ENCODE results near the gene USH1C.

USH1C gene

DNA sequence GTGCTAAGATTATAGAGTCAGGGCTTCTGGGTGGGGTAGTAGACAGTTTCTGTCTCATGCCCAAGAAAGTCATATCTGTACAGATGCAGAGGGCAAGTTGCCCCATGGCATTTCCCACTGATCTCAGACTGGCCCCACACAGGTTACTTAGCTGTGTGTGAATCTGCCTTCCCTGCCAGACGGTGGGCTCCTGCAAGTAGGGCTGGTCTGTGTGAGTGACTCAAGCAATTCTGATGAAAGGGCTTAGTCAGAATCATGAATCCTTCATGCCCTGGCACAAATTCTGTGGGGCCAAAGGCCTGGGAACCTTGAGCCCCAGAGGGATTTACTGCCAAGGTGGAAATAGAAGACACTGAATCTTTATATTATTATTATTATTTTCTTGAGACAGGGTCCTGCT, 30.4 kb downstream of the USH1C start:
- Histone ChIP-seq H2AFZ (ENCODE audit: low read length) (no peak overlapping the region), H3K9ac (ENCODE audit: low read length) (no peak overlapping the region), H3K4me3 (ENCODE audit: low read length) (no peak overlapping the region), H3K79me2 (ENCODE audit: low read length) (no peaks in the 10 kb centered on the region), H3K27ac (ENCODE audit: low read length) (no peak overlapping the region), H3K4me1 (ENCODE audit: low read length) (peaks cover 4% of the 10 kb centered on the region), H4K20me1 (ENCODE audit: insufficient read depth, low read length) (no peaks in the 10 kb centered on the region), H3K9me2 (replicated peaks; ENCODE audit: insufficient read depth, low read length) (no peaks in the 10 kb centered on the region), H3K9me3 (replicated peaks; ENCODE audit: insufficient read depth, low read length) (no peaks in the 10 kb centered on the region), H3K27me3 (replicated peaks; ENCODE audit: insufficient read depth, low read length) (no peaks in the 10 kb centered on the region), H3K4me2 (ENCODE audit: low read depth, low read length) (no peak overlapping the region), H3F3A (ENCODE audit: insufficient read depth, low read length) (no peaks in the 10 kb centered on the region), H3K36me3 (replicated peaks; ENCODE audit: insufficient read depth, low read length) (no peaks in the 10 kb centered on the region)
- no peak for DNase-seq
- no peak for TF ChIP-seq EZH2phosphoT487 (IDR thresholded peaks at IDR 0.05; ENCODE audit: low read length)
- TF ChIP-seq, protein P1, sequence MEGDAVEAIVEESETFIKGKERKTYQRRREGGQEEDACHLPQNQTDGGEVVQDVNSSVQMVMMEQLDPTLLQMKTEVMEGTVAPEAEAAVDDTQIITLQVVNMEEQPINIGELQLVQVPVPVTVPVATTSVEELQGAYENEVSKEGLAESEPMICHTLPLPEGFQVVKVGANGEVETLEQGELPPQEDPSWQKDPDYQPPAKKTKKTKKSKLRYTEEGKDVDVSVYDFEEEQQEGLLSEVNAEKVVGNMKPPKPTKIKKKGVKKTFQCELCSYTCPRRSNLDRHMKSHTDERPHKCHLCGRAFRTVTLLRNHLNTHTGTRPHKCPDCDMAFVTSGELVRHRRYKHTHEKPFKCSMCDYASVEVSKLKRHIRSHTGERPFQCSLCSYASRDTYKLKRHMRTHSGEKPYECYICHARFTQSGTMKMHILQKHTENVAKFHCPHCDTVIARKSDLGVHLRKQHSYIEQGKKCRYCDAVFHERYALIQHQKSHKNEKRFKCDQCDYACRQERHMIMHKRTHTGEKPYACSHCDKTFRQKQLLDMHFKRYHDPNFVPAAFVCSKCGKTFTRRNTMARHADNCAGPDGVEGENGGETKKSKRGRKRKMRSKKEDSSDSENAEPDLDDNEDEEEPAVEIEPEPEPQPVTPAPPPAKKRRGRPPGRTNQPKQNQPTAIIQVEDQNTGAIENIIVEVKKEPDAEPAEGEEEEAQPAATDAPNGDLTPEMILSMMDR (IDR thresholded peaks at IDR 0.05; ENCODE audit: low read length) = no peak
- no peak for TF ChIP-seq EZH2 (optimal IDR thresholded peaks at IDR 0.05; ENCODE audit: low read depth, low read length)

DNA sequence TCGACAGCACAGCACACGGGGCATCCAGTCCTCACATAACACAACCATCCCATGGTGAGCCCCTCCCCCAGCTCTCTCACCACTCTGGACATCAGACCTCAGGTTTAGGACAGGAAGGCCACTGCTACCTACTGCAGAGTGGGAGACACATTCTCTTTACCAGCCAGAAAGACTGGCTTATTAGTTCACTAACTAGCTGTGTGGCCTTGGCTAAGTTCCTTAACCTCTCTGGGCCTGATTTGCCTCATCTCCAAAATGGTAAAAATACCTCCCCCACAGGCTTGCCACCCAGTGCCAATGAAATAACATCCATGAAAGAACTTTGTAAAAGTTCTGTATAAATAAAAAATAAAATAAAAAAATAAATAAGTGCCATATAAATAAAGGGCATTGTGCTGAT, 32.1 kb downstream of the USH1C start:
- Histone ChIP-seq H3K4me3 (ENCODE audit: low read length) (no peak overlapping the region), H3K9ac (ENCODE audit: low read length) (no peak overlapping the region), H3K4me2 (ENCODE audit: low read depth, low read length) (no peak overlapping the region), H3K9me2 (replicated peaks; ENCODE audit: insufficient read depth, low read length) (no peaks in the 10 kb centered on the region), H3F3A (ENCODE audit: insufficient read depth, low read length) (no peaks in the 10 kb centered on the region), H3K27ac (ENCODE audit: low read length) (no peak overlapping the region), H2AFZ (ENCODE audit: low read length) (no peak overlapping the region), H3K9me3 (replicated peaks; ENCODE audit: insufficient read depth, low read length) (no peaks in the 10 kb centered on the region), H3K79me2 (ENCODE audit: low read length) (no peaks in the 10 kb centered on the region), H3K4me1 (ENCODE audit: low read length) (peaks cover 4% of the 10 kb centered on the region), H3K36me3 (replicated peaks; ENCODE audit: insufficient read depth, low read length) (no peaks in the 10 kb centered on the region), H4K20me1 (ENCODE audit: insufficient read depth, low read length) (no peaks in the 10 kb centered on the region), H3K27me3 (replicated peaks; ENCODE audit: insufficient read depth, low read length) (no peaks in the 10 kb centered on the region)
- TF ChIP-seq EZH2 (optimal IDR thresholded peaks at IDR 0.05; ENCODE audit: low read depth, low read length) (no peak), EZH2phosphoT487 (IDR thresholded peaks at IDR 0.05; ENCODE audit: low read length) (no peak)
- TF ChIP-seq, protein P1 (IDR thresholded peaks at IDR 0.05; ENCODE audit: low read length) = no peak
- no peak for DNase-seq

DNA sequence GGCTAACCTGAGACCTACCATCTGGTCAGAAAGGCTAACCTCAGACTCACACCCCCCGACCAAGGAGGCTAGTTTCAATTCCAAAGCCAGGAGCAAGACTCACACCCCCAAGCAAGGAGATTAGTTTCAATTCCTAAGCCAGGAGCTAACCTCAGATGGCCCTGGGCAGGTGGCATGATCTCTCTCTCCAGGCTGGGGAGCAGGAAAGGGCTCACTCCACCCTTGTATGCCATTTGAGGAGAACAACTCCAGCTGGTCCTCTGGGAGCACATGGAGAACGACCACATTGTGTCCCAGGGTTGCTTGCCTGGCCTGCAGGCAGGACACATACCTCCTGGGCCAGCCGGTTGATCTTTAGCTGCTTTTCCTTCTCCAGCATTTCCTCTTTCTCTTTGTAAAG, 32.6 kb downstream of the USH1C start:
- no peak overlapping the region for H2AFZ ChIP-seq (ENCODE audit: low read length)
- no peak overlapping the region for H3K4me3 ChIP-seq (ENCODE audit: low read length)
- H3K27me3 ChIP-seq (replicated peaks; ENCODE audit: insufficient read depth, low read length) = no peaks in the 10 kb centered on the region

More for the DNA sequence above, 32.6 kb downstream of the USH1C start:
- H3K36me3 ChIP-seq (replicated peaks; ENCODE audit: insufficient read depth, low read length) = no peaks in the 10 kb centered on the region
- no peaks in the 10 kb centered on the region for H3F3A ChIP-seq (ENCODE audit: insufficient read depth, low read length)
- H3K27ac ChIP-seq (ENCODE audit: low read length) = no peak overlapping the region
- H3K4me2 ChIP-seq (ENCODE audit: low read depth, low read length) = no peak overlapping the region
- TF ChIP-seq EZH2phosphoT487 (IDR thresholded peaks at IDR 0.05; ENCODE audit: low read length) = no peak
- TF ChIP-seq, protein P1 (IDR thresholded peaks at IDR 0.05; ENCODE audit: low read length) = no peak
- TF ChIP-seq EZH2 (optimal IDR thresholded peaks at IDR 0.05; ENCODE audit: low read depth, low read length) = no peak
- DNase-seq = no peak
- no peaks in the 10 kb centered on the region for H4K20me1 ChIP-seq (ENCODE audit: insufficient read depth, low read length)
- peaks cover 4% of the 10 kb centered on the region for H3K4me1 ChIP-seq (ENCODE audit: low read length)
- no peaks in the 10 kb centered on the region for H3K9me2 ChIP-seq (replicated peaks; ENCODE audit: insufficient read depth, low read length)
- H3K9ac ChIP-seq (ENCODE audit: low read length) = no peak overlapping the region
- H3K9me3 ChIP-seq (replicated peaks; ENCODE audit: insufficient read depth, low read length) = no peaks in the 10 kb centered on the region
- H3K79me2 ChIP-seq (ENCODE audit: low read length) = no peaks in the 10 kb centered on the region

Measured in MM.1S (cell line).